Keratinocyte (primary cell): Measurements from ENCODE around the gene PRKX. TPM values are rescaled to one million over a fixed set of nuclear protein-coding genes. Genes with fewer than 3 reads are reported as not detected.

Experiments
- DNase-seq: peaks from one replicate; pipeline ENCODE4 v3.0.0-alpha.2; 2011; ENCODE audit warnings: low read depth, missing footprints, low spot score
- FAIRE-seq: peaks from 2 replicates; lab custom pipeline; 2011; peaks lifted over from hg19 to GRCh38; lab: Jason Lieb, UNC
- H2AFZ ChIP-seq: 2 replicates; pipeline ENCODE4 v1.6.0; 2012; ENCODE audit warnings: low read length, control low read depth, inconsistent platforms; ENCODE audit not compliant: control insufficient read depth
- H3K27ac ChIP-seq: 2 replicates; pipeline ENCODE4 v1.5.1; 2011; ENCODE audit warnings: low read length; ENCODE audit not compliant: control insufficient read depth, insufficient read depth
- H3K27me3 ChIP-seq: 3 replicates; pipeline ENCODE4 v1.6.0; 2011; ENCODE audit warnings: low read length; ENCODE audit not compliant: control insufficient read depth, insufficient read depth; ENCODE audit errors: extremely low read depth
- H3K36me3 ChIP-seq, 2 experiments: 2 replicates in 1 of 2; 3 replicates in 1 of 2; pipeline ENCODE4 v1.5.1; 2011; ENCODE audit warnings: low read length in 2 of 2, mild to moderate bottlenecking in 1 of 2; ENCODE audit not compliant: control insufficient read depth in 2 of 2, insufficient read depth in 2 of 2; ENCODE audit errors: extremely low read depth in 1 of 2
- H3K4me1 ChIP-seq: 3 replicates; pipeline ENCODE4 v1.5.1; 2011; ENCODE audit warnings: low read length; ENCODE audit not compliant: control insufficient read depth, insufficient read depth; ENCODE audit errors: extremely low read depth
- H3K4me2 ChIP-seq: 3 replicates; pipeline ENCODE4 v1.6.0; 2011; ENCODE audit warnings: low read depth, low read length; ENCODE audit not compliant: control insufficient read depth, insufficient read depth; ENCODE audit errors: extremely low read depth
- H3K4me3 ChIP-seq, 3 experiments: fragments of 200-600 bp in 1 of 3; sonication (generic) in 1 of 3; 2 replicates in 2 of 3; 3 replicates in 1 of 3; pipeline ENCODE4 v1.5.1; 2011 to 2016; ENCODE audit warnings: low read length in 3 of 3, mild to moderate bottlenecking in 3 of 3, control low read depth in 2 of 3, inconsistent platforms in 1 of 3, low read depth in 1 of 3, mixed read lengths in 1 of 3, mixed run types in 1 of 3, moderate library complexity in 1 of 3; ENCODE audit not compliant: control insufficient read depth in 2 of 3, insufficient read depth in 2 of 3; ENCODE audit errors: extremely low read depth in 1 of 3
- H3K79me2 ChIP-seq: 2 replicates; pipeline ENCODE4 v1.6.0; 2012; ENCODE audit warnings: low read length; ENCODE audit not compliant: control insufficient read depth, insufficient read depth
- H3K9ac ChIP-seq: 3 replicates; pipeline ENCODE4 v1.6.0; 2011; ENCODE audit warnings: low read length; ENCODE audit not compliant: control insufficient read depth, insufficient read depth; ENCODE audit errors: extremely low read depth
- H3K9me1 ChIP-seq: 3 replicates; pipeline ENCODE4 v1.6.0; 2011; ENCODE audit warnings: low read length; ENCODE audit not compliant: control insufficient read depth, insufficient read depth; ENCODE audit errors: extremely low read depth
- H3K9me3 ChIP-seq: 2 replicates; pipeline ENCODE4 v1.5.1; 2012; ENCODE audit warnings: low read depth, low read length; ENCODE audit not compliant: control insufficient read depth
- H4K20me1 ChIP-seq: 3 replicates; pipeline ENCODE4 v1.6.0; 2011; ENCODE audit warnings: low read length; ENCODE audit not compliant: control insufficient read depth, insufficient read depth; ENCODE audit errors: extremely low read depth
- EZH2 ChIP-seq: IDR thresholded peaks from one replicate; pipeline ENCODE4 v1.6.1; 2012; ENCODE audit warnings: inconsistent platforms, mild to moderate bottlenecking, low read length, moderate library complexity
- dilution Hi-C: fragments of 300-500 bp; cut with MboI; formaldehyde crosslinking; loops from one replicate; pipeline ENCODE4 v1.7.0; 2020; ENCODE audit warnings: low sequenced_read_pairs; ENCODE audit not compliant: extremely low pct_ligation_motif_present
- polyA plus RNA-seq, 5 experiments: library from polyadenylated mRNA; depleted of rRNA in 3 of 5; stranded (reverse) in 3 of 5; stranded (forward) in 1 of 5; unstranded in 1 of 5; fragments of >200 nt; gene quantifications; 1 replicate in 1 of 5; 2 replicates in 3 of 5; 3 replicates in 1 of 5; pipeline versions ENCODE4 v1.2.1 to v1.2.3, GENCODE V29; 2011 to 2012; ENCODE audit warnings: missing spikeins in 2 of 5, low read depth in 1 of 5, low replicate concordance in 1 of 5
- TF ChIP-seq, protein P1 (sequence below), 3 experiments: IDR thresholded peaks in 1 of 3; conservative IDR thresholded peaks in 1 of 3; optimal IDR thresholded peaks in 1 of 3; 2 replicates in 2 of 3; 3 replicates in 1 of 3; pipeline versions ENCODE3 to v1.5.1; 2011; ENCODE audit warnings: low read length in 3 of 3, mild to moderate bottlenecking in 3 of 3, moderate library complexity in 2 of 3, control low read depth in 1 of 3, inconsistent platforms in 1 of 3; ENCODE audit not compliant: insufficient read depth in 2 of 3; ENCODE audit errors: extremely low read depth in 1 of 3

Gene PRKX
- polyA plus RNA-seq, 1 donor (not counting 4 experiments of a cell fraction or from before 2014, with no cell fraction given) = 39.9 TPM

DNA sequence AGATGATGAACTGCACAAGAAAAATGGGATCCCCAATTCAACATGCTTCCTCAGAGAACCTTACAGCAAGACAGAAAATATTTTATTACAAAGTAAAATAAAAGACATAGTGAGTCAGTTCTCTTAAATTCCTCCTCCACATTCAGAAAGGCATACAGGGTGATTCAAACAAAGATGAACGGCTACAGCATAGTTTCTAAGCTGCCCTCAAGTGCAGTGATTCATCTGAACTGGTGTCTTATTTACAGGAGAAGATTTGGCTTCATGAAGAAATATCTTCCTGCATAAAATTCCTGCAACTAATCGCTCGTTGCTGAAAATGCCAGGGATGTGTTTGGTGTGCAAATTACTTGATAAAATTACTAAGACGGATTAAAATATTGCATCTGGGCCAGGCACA, 103.6 kb downstream of the PRKX start:
- H3K79me2 ChIP-seq = no peaks in the 10 kb centered on the region
- no peak overlapping the region for H3K4me3 ChIP-seq
- H3K27me3 ChIP-seq = no peaks in the 10 kb centered on the region
- DNase-seq = no peak
- no peak overlapping the region for H3K9ac ChIP-seq
- dilution Hi-C loops = no loop called here
- TF ChIP-seq EZH2 = no peak
- TF ChIP-seq, protein P1, sequence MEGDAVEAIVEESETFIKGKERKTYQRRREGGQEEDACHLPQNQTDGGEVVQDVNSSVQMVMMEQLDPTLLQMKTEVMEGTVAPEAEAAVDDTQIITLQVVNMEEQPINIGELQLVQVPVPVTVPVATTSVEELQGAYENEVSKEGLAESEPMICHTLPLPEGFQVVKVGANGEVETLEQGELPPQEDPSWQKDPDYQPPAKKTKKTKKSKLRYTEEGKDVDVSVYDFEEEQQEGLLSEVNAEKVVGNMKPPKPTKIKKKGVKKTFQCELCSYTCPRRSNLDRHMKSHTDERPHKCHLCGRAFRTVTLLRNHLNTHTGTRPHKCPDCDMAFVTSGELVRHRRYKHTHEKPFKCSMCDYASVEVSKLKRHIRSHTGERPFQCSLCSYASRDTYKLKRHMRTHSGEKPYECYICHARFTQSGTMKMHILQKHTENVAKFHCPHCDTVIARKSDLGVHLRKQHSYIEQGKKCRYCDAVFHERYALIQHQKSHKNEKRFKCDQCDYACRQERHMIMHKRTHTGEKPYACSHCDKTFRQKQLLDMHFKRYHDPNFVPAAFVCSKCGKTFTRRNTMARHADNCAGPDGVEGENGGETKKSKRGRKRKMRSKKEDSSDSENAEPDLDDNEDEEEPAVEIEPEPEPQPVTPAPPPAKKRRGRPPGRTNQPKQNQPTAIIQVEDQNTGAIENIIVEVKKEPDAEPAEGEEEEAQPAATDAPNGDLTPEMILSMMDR (optimal IDR thresholded peaks at IDR 0.05 in 1 of 3, IDR thresholded peaks at IDR 0.05 in 1 of 3, conservative IDR thresholded peaks at IDR 0.05 in 1 of 3; ENCODE audit: extremely low read depth in 1 of 3, insufficient read depth in 2 of 3, low read length in 3 of 3) = no peak
- H3K4me1 ChIP-seq = no peaks in the 10 kb centered on the region
- no peak overlapping the region for H3K4me2 ChIP-seq
- FAIRE-seq = peak; percentile 41
- no peak overlapping the region for H3K27ac ChIP-seq
- no peaks in the 10 kb centered on the region for H3K9me3 ChIP-seq
- H4K20me1 ChIP-seq = no peaks in the 10 kb centered on the region
- peaks cover 0 to 6% of the 10 kb centered on the region in 2 experiments for H3K36me3 ChIP-seq
- H2AFZ ChIP-seq = no peak overlapping the region
- H3K9me1 ChIP-seq = no peaks in the 10 kb centered on the region

DNA sequence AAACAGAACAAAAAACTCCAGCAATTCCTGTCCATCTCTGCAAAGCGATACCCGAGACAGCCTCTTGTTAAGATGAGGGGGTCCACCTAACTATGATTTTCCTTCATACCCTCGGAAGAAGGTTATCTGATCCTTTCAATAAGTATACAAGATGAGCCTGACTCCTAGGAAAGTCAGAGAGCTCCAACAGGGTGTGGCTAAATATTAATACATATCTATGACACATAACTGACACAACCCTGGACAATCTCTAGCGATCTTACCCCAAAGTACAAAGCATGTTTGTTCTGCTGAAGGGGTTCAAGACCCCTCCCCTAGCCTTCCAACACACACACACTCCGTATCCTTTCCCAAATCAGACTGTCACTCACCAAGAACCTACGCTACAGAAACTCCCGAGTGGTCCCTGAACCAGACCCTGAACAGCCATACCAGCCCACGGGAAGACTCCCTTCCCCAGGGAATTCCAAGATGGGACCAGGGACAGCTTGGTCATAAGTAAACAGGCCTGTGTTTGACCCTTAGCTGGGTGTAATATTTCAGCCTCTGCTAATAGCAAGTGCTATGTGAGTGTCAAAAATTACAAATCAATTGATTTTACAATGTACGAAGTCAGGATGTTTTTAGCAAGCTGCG, 110.3 kb downstream of the PRKX start:
- Histone ChIP-seq H2AFZ (no peak overlapping the region), H3K27ac (no peak overlapping the region), H3K4me1 (peaks cover 2% of the 10 kb centered on the region), H3K36me3 (peaks cover 0 to 3% of the 10 kb centered on the region in 2 experiments), H3K27me3 (no peaks in the 10 kb centered on the region), H3K9me1 (no peaks in the 10 kb centered on the region), H3K9ac (no peak overlapping the region), H3K79me2 (no peaks in the 10 kb centered on the region), H3K4me2 (no peak overlapping the region), H4K20me1 (no peaks in the 10 kb centered on the region), H3K9me3 (no peaks in the 10 kb centered on the region), H3K4me3 (no peak overlapping the region)
- FAIRE-seq (no peak), DNase-seq (no peak)
- TF ChIP-seq, protein P1 (optimal IDR thresholded peaks at IDR 0.05 in 1 of 3, IDR thresholded peaks at IDR 0.05 in 1 of 3, conservative IDR thresholded peaks at IDR 0.05 in 1 of 3; ENCODE audit: extremely low read depth in 1 of 3, insufficient read depth in 2 of 3, low read length in 3 of 3) = no peak
- no peak for TF ChIP-seq EZH2
- dilution Hi-C loops = no loop called here
